ENCODE measurements around the gene DDX51. TPM values are rescaled to one million over a fixed set of nuclear protein-coding genes. Genes with fewer than 3 reads are reported as not detected.
"Not testable (repeated sequence)": the region's sequence is repeated elsewhere in the genome, so short reads cannot be mapped to it uniquely, and the experiment has no call there.

DDX51 gene
- total and polyA plus RNA-seq, 2 of the 13 experiments (the other 11 are each of a cell fraction or from before 2014, with no cell fraction given): 10.1 TPM

DNA sequence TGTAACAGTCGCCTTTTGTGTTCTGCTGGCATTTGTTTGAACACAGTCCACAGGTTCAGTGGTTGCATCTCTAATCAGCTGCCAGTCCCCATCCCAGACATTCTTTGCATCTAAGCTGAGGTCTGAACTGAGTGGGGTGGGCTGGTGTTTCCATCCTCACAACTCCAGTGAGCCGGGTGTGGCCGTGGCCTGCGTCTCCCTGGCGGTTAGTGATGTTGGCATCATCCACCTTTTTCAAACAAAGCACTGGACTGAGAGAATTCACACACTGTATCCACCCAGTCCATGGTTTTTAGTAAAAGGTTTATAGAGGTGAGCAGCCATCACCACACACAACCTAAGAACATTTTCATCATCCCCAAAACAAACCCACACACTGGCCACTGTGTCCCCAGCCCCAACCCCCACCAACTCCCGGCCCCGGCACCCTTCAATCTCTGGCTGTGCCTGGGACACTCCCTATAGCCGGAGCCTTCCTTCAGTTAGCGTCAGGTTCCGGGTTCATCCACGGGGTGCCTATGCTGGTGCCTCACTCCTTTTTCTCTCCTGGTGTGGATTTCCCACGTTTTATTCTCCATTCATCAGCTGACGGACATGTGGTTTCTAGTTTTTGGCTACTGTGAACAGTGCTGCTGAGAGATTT lies 6.5 kb downstream of the DDX51 start:
- ATAC-seq (no peak), DNase-seq (ENCODE audit: low spot score) (no peak), FAIRE-seq (no peak)
- H2AFZ ChIP-seq (ENCODE audit: low read length): no peak overlapping the region
- H3K9ac ChIP-seq (ENCODE audit: insufficient read depth, low read depth, low read length): no peak overlapping the region
- peaks cover 26 to 34% of the 10 kb centered on the region in 2 experiments for H3K36me3 ChIP-seq (replicated peaks in 1 of 2; ENCODE audit: control insufficient read depth in 1 of 2, insufficient read depth in 2 of 2, low read length in 2 of 2)
- TF ChIP-seq POLR2G (IDR thresholded peaks at IDR 0.05; ENCODE audit: low read depth, low read length) (0 out of 2 replicates have a peak, but pooled peaks have one; percentile 29), POLR2A (IDR thresholded peaks at IDR 0.05; ENCODE audit: insufficient read depth in 1 of 2, low read depth in 2 of 2, low read length in 2 of 2) (0 out of 4 replicates have a peak, but pooled peaks of 1 of the 2 experiments have one; percentile 3), PHF20 (CRISPR knock-in tag; IDR thresholded peaks at IDR 0.05) (no peak)
- TF ChIP-seq, protein P1, sequence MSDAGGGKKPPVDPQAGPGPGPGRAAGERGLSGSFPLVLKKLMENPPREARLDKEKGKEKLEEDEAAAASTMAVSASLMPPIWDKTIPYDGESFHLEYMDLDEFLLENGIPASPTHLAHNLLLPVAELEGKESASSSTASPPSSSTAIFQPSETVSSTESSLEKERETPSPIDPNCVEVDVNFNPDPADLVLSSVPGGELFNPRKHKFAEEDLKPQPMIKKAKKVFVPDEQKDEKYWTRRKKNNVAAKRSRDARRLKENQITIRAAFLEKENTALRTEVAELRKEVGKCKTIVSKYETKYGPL (CRISPR knock-in tag; IDR thresholded peaks at IDR 0.05): no peak
- no TSS peak for BruUV-seq (replicated peaks)
- CTCF ChIA-PET (ENCODE audit: low intra/inter-chr PET ratio, low total read pairs): no interaction called here
- 95% methylated on average over 9 of the region's 13 CpGs for WGBS (ENCODE audit: low lambda C conversion rate)
- H4K20me1 ChIP-seq (ENCODE audit: insufficient read depth, low read length): no peaks in the 10 kb centered on the region
- no peak overlapping the region for H3K4me3 ChIP-seq (replicated peaks in 1 of 3; ENCODE audit: insufficient read depth in 1 of 3, low read depth in 2 of 3, low read length in 3 of 3)
- no peak overlapping the region for H3K4me2 ChIP-seq (ENCODE audit: low read depth, low read length)
- H3K9me3 ChIP-seq (ENCODE audit: low read length): no peaks in the 10 kb centered on the region
- no peaks in the 10 kb centered on the region for H3K27me3 ChIP-seq (ENCODE audit: control insufficient read depth in 1 of 2, insufficient read depth in 2 of 2, low read length in 2 of 2)
- in situ Hi-C loops (cut with HindIII; ENCODE audit: extremely low pct_ligation_motif_present, low pct_unique_long_range_greater_than_20kb) (no loop called here), intact Hi-C loops (cut with micrococcal nuclease; ENCODE audit: unreplicated experiment) (no loop called here)
- peaks cover 2% of the 10 kb centered on the region; the same call in 1 of the 2 replicates for H3K4me1 ChIP-seq (ENCODE audit: insufficient read depth, low read length)
- H3K27ac ChIP-seq (ENCODE audit: extremely low read length, insufficient read depth, low read length): no peak overlapping the region
- POLR2A ChIA-PET: no interaction called here
- peaks cover 3% of the 10 kb centered on the region for H3K79me2 ChIP-seq (ENCODE audit: insufficient read depth, low read length)

DNA sequence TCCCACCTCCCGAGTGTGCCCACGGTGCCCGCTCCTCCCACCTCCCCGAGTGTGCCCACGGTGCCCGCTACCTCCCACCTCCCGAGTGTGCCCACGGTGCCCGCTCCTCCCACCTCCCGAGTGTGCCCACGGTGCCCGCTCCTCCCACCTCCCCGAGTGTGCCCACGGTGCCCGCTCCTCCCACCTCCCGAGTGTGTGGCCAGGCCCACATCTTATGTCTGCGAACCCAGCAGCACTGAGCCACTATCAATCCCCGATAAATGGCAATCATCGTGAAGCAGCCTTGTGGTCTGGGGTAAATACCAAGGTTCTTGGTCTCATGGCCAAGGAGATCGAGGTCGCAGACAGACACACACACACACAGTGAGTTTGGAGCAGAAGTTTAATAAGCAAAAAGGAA lies 7.9 kb downstream of the DDX51 start:
- H3K9me3 ChIP-seq (ENCODE audit: low read length); H3K4me1 ChIP-seq (ENCODE audit: insufficient read depth, low read length); H2AFZ ChIP-seq (ENCODE audit: low read length); intact Hi-C loops (cut with micrococcal nuclease; ENCODE audit: unreplicated experiment); H3K9ac ChIP-seq (ENCODE audit: insufficient read depth, low read depth, low read length); H3K27me3 ChIP-seq (ENCODE audit: control insufficient read depth in 1 of 2, insufficient read depth in 2 of 2, low read length in 2 of 2); CTCF ChIA-PET (ENCODE audit: low intra/inter-chr PET ratio, low total read pairs); H3K79me2 ChIP-seq (ENCODE audit: insufficient read depth, low read length); H3K4me2 ChIP-seq (ENCODE audit: low read depth, low read length); H3K4me3 ChIP-seq (replicated peaks in 1 of 3; ENCODE audit: insufficient read depth in 1 of 3, low read depth in 2 of 3, low read length in 3 of 3); in situ Hi-C loops (cut with HindIII; ENCODE audit: extremely low pct_ligation_motif_present, low pct_unique_long_range_greater_than_20kb); H4K20me1 ChIP-seq (ENCODE audit: insufficient read depth, low read length); FAIRE-seq; H3K27ac ChIP-seq (ENCODE audit: extremely low read length, insufficient read depth, low read length); ATAC-seq; DNase-seq (ENCODE audit: low spot score); BruUV-seq (replicated peaks); POLR2A ChIA-PET: not testable (repeated sequence)
- H3K36me3 ChIP-seq (replicated peaks in 1 of 2; ENCODE audit: control insufficient read depth in 1 of 2, insufficient read depth in 2 of 2, low read length in 2 of 2): peaks cover 17 to 25% of the 10 kb centered on the region in 2 experiments; a peak in 4 of 5 replicates
- 92% methylated on average over 17 of the region's 21 CpGs for WGBS (ENCODE audit: low lambda C conversion rate)
- TF ChIP-seq HNRNPL (IDR thresholded peaks at IDR 0.05; ENCODE audit: low read depth, low read length): peak; percentile 77; the same call in 1 of the 2 replicates
